ENCODE results near the gene ELOVL7. TPM values are rescaled to one million over a fixed set of nuclear protein-coding genes. Genes with fewer than 3 reads are reported as not detected.

The ELOVL7 gene
- total and polyA plus RNA-seq, 2 of the 8 experiments (the other 6 are each of a cell fraction or from before 2014, with no cell fraction given), result 3.1 to 5.1 TPM

DNA sequence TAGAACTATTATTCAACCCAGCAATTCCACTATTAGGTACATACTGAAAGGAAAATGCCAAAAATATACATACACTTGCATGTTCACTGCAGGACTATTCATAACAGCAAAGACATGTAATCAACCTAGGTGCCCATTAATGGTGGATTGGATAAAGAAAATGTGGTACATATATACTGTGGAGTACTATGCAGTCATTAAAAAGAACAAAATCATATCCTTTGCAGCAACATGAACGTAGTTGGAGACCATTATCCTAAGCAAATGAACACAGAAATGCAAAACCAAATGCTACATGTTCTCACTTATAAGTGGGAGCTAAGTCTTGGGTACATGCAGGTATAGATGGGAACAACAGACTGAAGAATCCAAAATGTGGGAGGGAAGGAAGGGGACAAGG lies 67.7 kb downstream of the ELOVL7 start (continued):
- TF ChIP-seq FOSL1 (IDR thresholded peaks at IDR 0.05; ENCODE audit: insufficient read depth, low read depth, low read length) (no peak), JUND (IDR thresholded peaks at IDR 0.05; ENCODE audit: low read length) (no peak), RNF2 (IDR thresholded peaks at IDR 0.05; ENCODE audit: borderline replicate concordance, low read depth, low read length, missing control alignments, poor library complexity, severe bottlenecking) (no peak)
